HG03095 (cell line): ENCODE data around the gene IGF2BP2.

Experiments
- ATAC-seq: cut with Tn5 transposase; IDR thresholded peaks from one replicate; pipeline ENCODE4 v1.9.1; 2021; ENCODE audit warnings: moderate library complexity; ENCODE audit not compliant: unreplicated experiment

IGF2BP2 gene

GRCh38 chr3:185737740-185738680 is 86.8 kb downstream of the IGF2BP2 start:
- ATAC-seq = no peak

GRCh38 chr3:185737020-185737419 is 87.8 kb downstream of the IGF2BP2 start:
- no peak for ATAC-seq

- ATAC-seq = no peak
Measured at GRCh38 chr3:185734725-185735096, 90.1 kb downstream of the IGF2BP2 start.

GRCh38 chr3:185733980-185734724 is 90.7 kb downstream of the IGF2BP2 start:
- ATAC-seq = no peak

DNA sequence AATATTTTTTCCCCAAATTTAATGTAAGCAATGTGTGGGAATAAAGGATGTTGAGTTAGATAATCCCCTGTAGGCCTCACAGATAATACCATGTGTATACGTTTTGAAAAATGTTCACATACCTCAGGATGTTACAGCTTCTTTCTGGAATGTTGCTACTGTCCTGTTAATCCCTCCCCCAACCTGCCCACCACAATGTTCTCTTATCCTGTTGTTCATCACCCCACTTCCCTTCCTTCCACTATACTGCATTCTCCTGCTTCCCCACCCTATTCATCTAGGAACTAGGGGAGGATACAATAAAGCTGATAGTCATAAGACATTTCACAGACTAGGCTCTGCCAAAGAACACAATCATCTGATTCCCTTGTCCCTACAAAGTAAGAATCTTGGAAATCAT is 92.1 kb downstream of the IGF2BP2 start:
- ATAC-seq = no peak

- no peak for ATAC-seq
Measured at GRCh38 chr3:185730550-185730949, 94.3 kb downstream of the IGF2BP2 start.

DNA sequence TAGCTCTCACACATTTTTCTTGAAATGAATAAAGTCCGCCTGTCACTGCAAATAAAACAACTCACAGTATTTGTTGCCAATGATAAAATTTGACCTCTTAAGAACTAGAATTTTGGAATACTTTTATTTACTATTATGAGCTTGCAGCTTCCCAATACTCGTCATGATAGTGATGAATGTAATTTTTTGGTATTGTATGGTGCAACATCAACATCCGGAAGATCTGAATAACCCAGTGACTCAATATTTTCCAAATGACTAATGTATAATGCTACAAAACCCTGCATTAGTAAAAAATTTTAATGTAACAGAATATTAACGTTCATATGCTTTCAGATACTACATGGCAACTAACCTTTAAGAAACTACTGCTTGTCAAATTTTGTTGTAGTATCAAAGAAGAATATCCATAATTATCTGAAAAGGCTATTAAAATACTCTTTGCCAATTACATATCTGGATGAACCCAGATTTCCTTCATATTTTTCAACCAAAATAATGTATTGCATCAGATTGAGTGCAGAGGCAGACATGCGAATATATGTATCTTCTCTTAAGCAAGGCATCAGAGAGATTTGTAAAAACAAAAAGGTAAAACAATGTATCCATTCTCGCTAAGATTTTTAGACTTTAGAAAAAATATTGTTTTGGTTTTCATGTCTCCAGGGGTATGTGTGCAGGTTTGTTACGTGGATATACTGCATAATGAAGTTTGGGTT is 95.3 kb downstream of the IGF2BP2 start:
- no peak for ATAC-seq

DNA sequence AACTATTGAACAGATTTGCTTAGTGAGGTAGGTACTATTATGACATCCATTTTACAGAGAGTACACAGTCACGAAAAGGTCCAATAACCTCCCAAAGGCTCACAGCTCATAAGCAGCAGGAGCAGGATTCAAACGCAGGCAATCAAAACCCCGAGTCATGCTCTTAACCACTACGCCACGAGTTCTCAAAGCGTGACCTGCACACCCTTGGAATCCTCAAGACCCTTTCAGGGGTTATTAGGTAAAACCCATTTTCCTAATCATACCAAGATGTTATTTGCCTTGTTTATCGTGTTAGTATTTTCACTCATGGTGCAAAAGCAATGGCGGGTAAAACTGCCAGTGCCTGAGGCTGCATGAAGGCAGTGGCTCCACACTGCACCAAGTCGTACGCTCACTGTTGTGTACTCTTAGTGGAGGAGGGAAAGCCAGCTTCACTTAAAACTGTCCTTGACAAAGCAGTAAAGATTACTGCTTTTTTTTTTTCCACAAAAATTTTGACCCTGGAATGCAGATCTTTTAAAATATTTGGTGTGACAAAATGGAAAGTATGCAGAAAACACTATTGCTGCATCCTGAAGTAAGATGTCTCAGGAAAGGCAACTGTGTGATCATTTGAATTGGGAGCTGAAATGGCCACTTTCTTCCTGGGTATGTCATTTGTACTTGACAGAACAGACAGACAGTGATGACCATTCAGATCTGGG is 96.1 kb downstream of the IGF2BP2 start:
- ATAC-seq = no peak

DNA sequence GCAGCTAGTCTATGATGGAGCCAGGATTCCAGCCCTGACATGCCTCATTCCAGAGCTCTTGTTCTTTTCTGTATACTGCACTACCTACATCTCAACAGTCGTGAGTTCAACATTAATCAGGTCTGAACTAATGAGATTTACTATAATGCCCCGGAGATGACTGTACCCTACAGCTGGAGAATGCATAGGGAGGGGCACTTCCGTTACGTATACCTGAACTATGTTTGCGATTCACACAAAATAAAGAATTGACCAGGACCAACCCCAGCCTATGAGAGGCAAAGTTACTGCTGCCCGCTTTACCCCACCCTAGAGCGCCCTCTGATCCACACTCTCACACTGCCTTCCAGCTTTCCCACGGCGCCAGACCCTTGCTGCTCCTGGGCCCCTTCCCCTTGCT is 97.0 kb downstream of the IGF2BP2 start:
- no peak for ATAC-seq

- ATAC-seq = no peak
Measured at GRCh38 chr3:185726254-185726967, 98.4 kb downstream of the IGF2BP2 start.

- ATAC-seq = no peak
Measured at GRCh38 chr3:185724761-185725160, 100.1 kb downstream of the IGF2BP2 start.

GRCh38 chr3:185724251-185724650 is 100.6 kb downstream of the IGF2BP2 start:
- no peak for ATAC-seq

- ATAC-seq = no peak
Measured at GRCh38 chr3:185722881-185723280, 102.0 kb downstream of the IGF2BP2 start.

- ATAC-seq = no peak
Measured at GRCh38 chr3:185721970-185722369, 102.9 kb downstream of the IGF2BP2 start.

DNA sequence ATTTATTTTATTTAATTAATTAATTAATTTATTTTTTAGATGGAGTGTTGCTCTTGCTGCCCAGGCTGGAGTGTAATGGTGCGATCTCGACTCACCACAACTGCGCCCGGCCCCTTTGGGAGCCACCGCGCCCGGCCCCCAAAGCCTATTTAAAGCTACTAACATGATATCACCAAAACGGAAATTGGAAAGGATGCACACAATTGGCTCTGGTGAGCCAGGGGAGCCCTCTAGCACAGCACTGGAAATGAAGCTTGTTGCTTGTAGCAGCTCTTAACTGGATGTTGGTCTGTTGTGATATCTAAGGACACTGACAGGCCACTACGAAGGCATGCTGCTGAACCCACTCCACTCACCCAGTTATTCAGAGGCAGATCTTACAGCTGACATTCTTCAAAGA is 104.5 kb downstream of the IGF2BP2 start:
- ATAC-seq = no peak

GRCh38 chr3:185718736-185719593 is 105.9 kb downstream of the IGF2BP2 start:
- ATAC-seq = no peak

GRCh38 chr3:185717627-185718402 is 107.0 kb downstream of the IGF2BP2 start:
- no peak for ATAC-seq

- ATAC-seq = no peak
Measured at GRCh38 chr3:185717121-185717520, 107.7 kb downstream of the IGF2BP2 start.
